ENCODE measurements around the gene COX4I2. TPM values are rescaled to one million over a fixed set of nuclear protein-coding genes. Genes with fewer than 3 reads are reported as not detected.
"Not testable (repeated sequence)": the region's sequence is repeated elsewhere in the genome, so short reads cannot be mapped to it uniquely, and the experiment has no call there.

The COX4I2 gene
- total and polyA plus RNA-seq, 2 donors, result 4.1 to 5.4 TPM

- 81% methylated on average over 6 of the region's 6 CpGs for WGBS
- Histone ChIP-seq H3K27me3 (ENCODE audit: control insufficient read depth in 2 of 2, insufficient read depth in 1 of 2, low read length in 1 of 2) (no peaks in the 10 kb centered on the region), H3K36me3 (ENCODE audit: control insufficient read depth in 2 of 2, insufficient read depth in 2 of 2, low read length in 1 of 2) (peaks cover 37 to 40% of the 10 kb centered on the region in 2 donors), H3K4me1 (ENCODE audit: control insufficient read depth in 2 of 2, insufficient read depth in 2 of 2, low read length in 2 of 2) (peaks cover 20 to 59% of the 10 kb centered on the region in 2 donors), H3K9me3 (ENCODE audit: control insufficient read depth in 2 of 2, insufficient read depth in 1 of 2, low read length in 1 of 2) (no peaks in the 10 kb centered on the region), H3K4me3 (ENCODE audit: low read length in 2 of 2) (peak overlapping the region in 1 of 2 donors; percentile 58), H3K27ac (ENCODE audit: low read depth in 1 of 2, low read length in 1 of 2) (peak overlapping the region; percentile 46 to 93)
- peak in 1 of 9 donors; percentile 38 for DNase-seq (ENCODE audit: low read depth in 6 of 9, low spot score in 9 of 9)
Measured at GRCh38 chr20:31662372-31662854, 24.7 kb downstream of the COX4I2 start.

GRCh38 chr20:31663524-31663837 lies 25.8 kb downstream of the COX4I2 start:
- no peaks in the 10 kb centered on the region for H3K9me3 ChIP-seq (ENCODE audit: control insufficient read depth in 2 of 2, insufficient read depth in 1 of 2, low read length in 1 of 2)
- no peaks in the 10 kb centered on the region for H3K27me3 ChIP-seq (ENCODE audit: control insufficient read depth in 2 of 2, insufficient read depth in 1 of 2, low read length in 1 of 2)
- WGBS, result 99% methylated on average over 2 of the region's 2 CpGs
- peaks cover 39 to 45% of the 10 kb centered on the region in 2 donors for H3K36me3 ChIP-seq (ENCODE audit: control insufficient read depth in 2 of 2, insufficient read depth in 2 of 2, low read length in 1 of 2)
- H3K4me1 ChIP-seq (ENCODE audit: control insufficient read depth in 2 of 2, insufficient read depth in 2 of 2, low read length in 2 of 2), result peaks cover 20 to 68% of the 10 kb centered on the region in 2 donors
- H3K27ac ChIP-seq (ENCODE audit: low read depth in 1 of 2, low read length in 1 of 2), result peak overlapping the region in 1 of 2 donors; percentile 86
- H3K4me3 ChIP-seq (ENCODE audit: low read length in 2 of 2), result no peak overlapping the region
- DNase-seq (ENCODE audit: low read depth in 6 of 9, low spot score in 9 of 9), result no peak

- Histone ChIP-seq H3K4me1 (ENCODE audit: control insufficient read depth in 2 of 2, insufficient read depth in 2 of 2, low read length in 2 of 2) (peaks cover 20 to 68% of the 10 kb centered on the region in 2 donors), H3K27me3 (ENCODE audit: control insufficient read depth in 2 of 2, insufficient read depth in 1 of 2, low read length in 1 of 2) (no peaks in the 10 kb centered on the region), H3K27ac (ENCODE audit: low read depth in 1 of 2, low read length in 1 of 2) (peak overlapping the region; percentile 86), H3K36me3 (ENCODE audit: control insufficient read depth in 2 of 2, insufficient read depth in 2 of 2, low read length in 1 of 2) (peaks cover 39 to 49% of the 10 kb centered on the region in 2 donors), H3K4me3 (ENCODE audit: low read length in 2 of 2) (no peak overlapping the region), H3K9me3 (ENCODE audit: control insufficient read depth in 2 of 2, insufficient read depth in 1 of 2, low read length in 1 of 2) (no peaks in the 10 kb centered on the region)
- 92% methylated on average over 11 of the region's 11 CpGs for WGBS
- no peak for DNase-seq (ENCODE audit: low read depth in 6 of 9, low spot score in 9 of 9)
Measured at GRCh38 chr20:31663838-31664695, 26.4 kb downstream of the COX4I2 start.

DNA sequence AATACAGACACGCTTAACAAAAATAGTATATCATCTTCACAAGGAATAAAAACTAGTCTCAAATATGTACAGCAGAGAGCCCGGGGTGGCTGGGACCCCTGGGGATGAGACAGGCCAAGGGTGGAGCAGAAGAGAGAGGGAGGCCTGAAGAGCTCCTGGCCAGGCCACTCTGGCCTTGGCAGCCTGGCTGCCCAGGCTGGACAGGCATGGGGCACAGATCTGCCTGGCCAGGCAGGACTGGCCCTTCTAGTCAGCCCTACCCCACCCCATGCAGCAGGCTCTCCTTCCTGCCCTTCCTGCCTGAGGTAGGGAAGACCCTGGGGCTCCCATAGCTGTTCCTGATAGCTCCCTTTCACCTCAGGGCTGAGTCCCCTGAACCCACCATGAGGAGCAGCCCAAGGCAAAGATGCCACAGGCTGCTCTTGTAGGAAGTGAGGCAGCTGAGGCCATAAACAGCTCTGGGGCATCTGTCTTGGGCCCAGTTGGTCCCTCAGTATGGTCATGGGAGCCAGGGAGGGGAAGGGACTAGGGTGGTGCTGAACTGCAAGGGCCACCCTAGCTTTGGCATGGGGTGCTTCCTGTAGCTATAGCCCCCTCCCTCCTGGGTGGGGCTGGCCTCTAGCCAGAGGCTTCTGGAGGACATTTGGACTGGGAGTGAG lies 27.1 kb downstream of the COX4I2 start:
- DNase-seq (ENCODE audit: low read depth in 6 of 9, low spot score in 9 of 9), result no peak
- 96% methylated on average over 2 of the region's 2 CpGs for WGBS
- H3K36me3 ChIP-seq (ENCODE audit: control insufficient read depth in 2 of 2, insufficient read depth in 2 of 2, low read length in 1 of 2), result peaks cover 43 to 55% of the 10 kb centered on the region in 2 donors
- H3K27me3 ChIP-seq (ENCODE audit: control insufficient read depth in 2 of 2, insufficient read depth in 1 of 2, low read length in 1 of 2), result no peaks in the 10 kb centered on the region
- H3K4me1 ChIP-seq (ENCODE audit: control insufficient read depth in 2 of 2, insufficient read depth in 2 of 2, low read length in 2 of 2), result peaks cover 20 to 69% of the 10 kb centered on the region in 2 donors
- H3K9me3 ChIP-seq (ENCODE audit: control insufficient read depth in 2 of 2, insufficient read depth in 1 of 2, low read length in 1 of 2), result no peaks in the 10 kb centered on the region
- H3K27ac ChIP-seq (ENCODE audit: low read depth in 1 of 2, low read length in 1 of 2), result peak overlapping the region; percentile 86
- no peak overlapping the region for H3K4me3 ChIP-seq (ENCODE audit: low read length in 2 of 2)

- DNase-seq (ENCODE audit: low read depth in 6 of 9, low spot score in 9 of 9), result no peak
- 98% methylated on average over 10 of the region's 10 CpGs for WGBS
- Histone ChIP-seq H3K27ac (ENCODE audit: low read depth in 1 of 2, low read length in 1 of 2) (peak overlapping the region; percentile 25 to 86), H3K9me3 (ENCODE audit: control insufficient read depth in 2 of 2, insufficient read depth in 1 of 2, low read length in 1 of 2) (no peaks in the 10 kb centered on the region), H3K27me3 (ENCODE audit: control insufficient read depth in 2 of 2, insufficient read depth in 1 of 2, low read length in 1 of 2) (no peaks in the 10 kb centered on the region), H3K4me1 (ENCODE audit: control insufficient read depth in 2 of 2, insufficient read depth in 2 of 2, low read length in 2 of 2) (peaks cover 22 to 78% of the 10 kb centered on the region in 2 donors), H3K36me3 (ENCODE audit: control insufficient read depth in 2 of 2, insufficient read depth in 2 of 2, low read length in 1 of 2) (peaks cover 50 to 65% of the 10 kb centered on the region in 2 donors), H3K4me3 (ENCODE audit: low read length in 2 of 2) (no peak overlapping the region)
Measured at GRCh38 chr20:31665753-31666152, 28.0 kb downstream of the COX4I2 start.

DNA sequence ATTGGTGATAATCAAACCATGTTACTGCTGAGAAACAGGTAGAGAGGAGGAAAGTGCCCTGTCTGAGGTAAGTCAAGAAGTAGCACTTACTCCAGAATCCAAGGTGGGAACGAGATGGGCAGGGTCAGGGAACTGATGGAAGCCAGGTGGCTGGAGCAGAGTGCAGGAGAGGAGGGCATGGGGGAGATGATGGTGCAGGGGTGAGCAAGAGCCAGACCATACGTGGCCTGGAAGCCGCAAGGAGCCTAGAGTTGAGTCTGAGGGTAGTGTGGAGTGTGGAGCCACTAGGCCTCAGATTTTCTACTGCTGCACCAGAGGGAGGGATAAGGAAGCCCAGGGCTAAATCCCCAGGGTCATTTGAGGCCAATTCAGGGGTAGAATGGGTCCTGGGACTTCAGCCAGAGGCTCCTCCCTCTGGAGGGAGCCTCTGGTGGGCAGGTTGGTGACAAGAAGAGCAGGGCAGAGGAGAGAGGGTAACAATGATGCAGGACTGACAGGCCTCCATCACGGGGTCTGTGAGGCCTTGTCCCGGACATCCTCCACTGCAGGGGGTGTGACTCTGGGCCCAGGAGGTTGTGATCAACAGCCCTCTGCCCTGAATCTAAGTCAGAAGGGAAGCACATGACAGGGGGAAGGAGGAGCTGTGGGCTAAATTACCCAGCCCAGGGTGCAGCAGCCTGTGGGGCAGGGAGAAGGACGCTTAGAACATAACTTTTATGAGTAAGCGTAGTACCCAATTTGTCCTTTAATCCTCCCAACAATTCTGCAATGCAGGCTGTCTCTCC lies 28.7 kb downstream of the COX4I2 start:
- no peak overlapping the region for H3K4me3 ChIP-seq (ENCODE audit: low read length in 2 of 2)
- 78% methylated on average over 7 of the region's 7 CpGs for WGBS
- H3K27me3 ChIP-seq (ENCODE audit: control insufficient read depth in 2 of 2, insufficient read depth in 1 of 2, low read length in 1 of 2), result no peaks in the 10 kb centered on the region
- no peaks in the 10 kb centered on the region for H3K9me3 ChIP-seq (ENCODE audit: control insufficient read depth in 2 of 2, insufficient read depth in 1 of 2, low read length in 1 of 2)
- H3K4me1 ChIP-seq (ENCODE audit: control insufficient read depth in 2 of 2, insufficient read depth in 2 of 2, low read length in 2 of 2), result peaks cover 25 to 81% of the 10 kb centered on the region in 2 donors
- DNase-seq (ENCODE audit: low read depth in 6 of 9, low spot score in 9 of 9), result no peak
- peaks cover 57 to 72% of the 10 kb centered on the region in 2 donors for H3K36me3 ChIP-seq (ENCODE audit: control insufficient read depth in 2 of 2, insufficient read depth in 2 of 2, low read length in 1 of 2)
- H3K27ac ChIP-seq (ENCODE audit: low read depth in 1 of 2, low read length in 1 of 2), result peak overlapping the region; percentile 56 to 86

- WGBS, result 75% methylated on average over 15 of the region's 15 CpGs
- Histone ChIP-seq H3K4me3 (ENCODE audit: low read length in 2 of 2) (no peak overlapping the region), H3K27ac (ENCODE audit: low read depth in 1 of 2, low read length in 1 of 2) (peak overlapping the region; percentile 46 to 59), H3K9me3 (ENCODE audit: control insufficient read depth in 2 of 2, insufficient read depth in 1 of 2, low read length in 1 of 2) (no peaks in the 10 kb centered on the region), H3K27me3 (ENCODE audit: control insufficient read depth in 2 of 2, insufficient read depth in 1 of 2, low read length in 1 of 2) (no peaks in the 10 kb centered on the region), H3K36me3 (ENCODE audit: control insufficient read depth in 2 of 2, insufficient read depth in 2 of 2, low read length in 1 of 2) (peaks cover 61 to 78% of the 10 kb centered on the region in 2 donors), H3K4me1 (ENCODE audit: control insufficient read depth in 2 of 2, insufficient read depth in 2 of 2, low read length in 2 of 2) (peaks cover 21 to 76% of the 10 kb centered on the region in 2 donors)
- DNase-seq (ENCODE audit: low read depth in 6 of 9, low spot score in 9 of 9), result no peak
Measured at GRCh38 chr20:31667315-31668285, 29.9 kb downstream of the COX4I2 start.

GRCh38 chr20:31668944-31669343 lies 31.2 kb downstream of the COX4I2 start:
- not testable (repeated sequence) for DNase-seq (ENCODE audit: low read depth in 6 of 9, low spot score in 9 of 9); H3K9me3 ChIP-seq (ENCODE audit: control insufficient read depth in 2 of 2, insufficient read depth in 1 of 2, low read length in 1 of 2); H3K4me3 ChIP-seq (ENCODE audit: low read length in 2 of 2); H3K27me3 ChIP-seq (ENCODE audit: control insufficient read depth in 2 of 2, insufficient read depth in 1 of 2, low read length in 1 of 2)
- Histone ChIP-seq H3K4me1 (ENCODE audit: control insufficient read depth in 2 of 2, insufficient read depth in 2 of 2, low read length in 2 of 2) (peaks cover 25 to 79% of the 10 kb centered on the region in 2 donors), H3K36me3 (ENCODE audit: control insufficient read depth in 2 of 2, insufficient read depth in 2 of 2, low read length in 1 of 2) (peaks cover 59 to 84% of the 10 kb centered on the region in 2 donors), H3K27ac (ENCODE audit: low read depth in 1 of 2, low read length in 1 of 2) (peak overlapping the region; percentile 6 to 33)
- over 99% methylated on average over 2 of the region's 2 CpGs for WGBS

Measured in thymus (tissue), 11 donors.